GM19372 (cell line): Measurements from ENCODE around the gene ZNF219.

Experiments
- ATAC-seq: cut with Tn5 transposase; IDR thresholded peaks from one replicate; pipeline ENCODE4 v1.9.1; 2021; ENCODE audit warnings: mild to moderate bottlenecking, low read depth, moderate library complexity; ENCODE audit not compliant: unreplicated experiment

The ZNF219 gene

GRCh38 chr14:21070083-21070609 is 28.3 kb downstream of the ZNF219 start, which contains the start of gene ARHGEF40:
Gene ARHGEF40 (plus strand): TSS chr14:21070304. CDS start chr14:21070397, 93 bp downstream.
- no peak for ATAC-seq

GRCh38 chr14:21069388-21070082 is 28.9 kb downstream of the ZNF219 start:
- ATAC-seq = no peak

GRCh38 chr14:21068521-21069387 is 29.7 kb downstream of the ZNF219 start:
- no peak for ATAC-seq

GRCh38 chr14:21066882-21067502 is 31.5 kb downstream of the ZNF219 start:
- no peak for ATAC-seq

- ATAC-seq = no peak
Measured at GRCh38 chr14:21063479-21063878, 35.0 kb downstream of the ZNF219 start.

- no peak for ATAC-seq
Measured at GRCh38 chr14:21061347-21061668, 37.1 kb downstream of the ZNF219 start.

GRCh38 chr14:21060614-21061346 is 37.7 kb downstream of the ZNF219 start:
- no peak for ATAC-seq

GRCh38 chr14:21059842-21060613 is 38.4 kb downstream of the ZNF219 start:
- ATAC-seq = no peak

- no peak for ATAC-seq
Measured at GRCh38 chr14:21058903-21059302, 39.6 kb downstream of the ZNF219 start.

GRCh38 chr14:21057803-21058675 is 40.4 kb downstream of the ZNF219 start, which contains the start of gene RNASE8:
Gene RNASE8 (plus strand): TSS chr14:21057822. CDS start chr14:21057893, 71 bp downstream.
- ATAC-seq = no peak

GRCh38 chr14:21056520-21057163 is 41.8 kb downstream of the ZNF219 start:
- ATAC-seq = no peak

- no peak for ATAC-seq
Measured at GRCh38 chr14:21055432-21056117, 42.9 kb downstream of the ZNF219 start.

- ATAC-seq = no peak
Measured at GRCh38 chr14:21054768-21055145, 43.7 kb downstream of the ZNF219 start.

GRCh38 chr14:21054123-21054767 is 44.2 kb downstream of the ZNF219 start:
- no peak for ATAC-seq

- ATAC-seq = no peak
Measured at GRCh38 chr14:21053184-21054122, 45.0 kb downstream of the ZNF219 start.

GRCh38 chr14:21050597-21050996 is 47.9 kb downstream of the ZNF219 start:
- no peak for ATAC-seq
